ENCODE data around the gene DSPP. TPM values are rescaled to one million over a fixed set of nuclear protein-coding genes. Genes with fewer than 3 reads are reported as not detected.

The DSPP gene
- total RNA-seq, 1 donor = not detected

GRCh38 chr4:87584222-87584908, 24.0 kb upstream of the DSPP start:
- no peak for DNase-seq (ENCODE audit: low read depth)
- TF ChIP-seq, protein P1, sequence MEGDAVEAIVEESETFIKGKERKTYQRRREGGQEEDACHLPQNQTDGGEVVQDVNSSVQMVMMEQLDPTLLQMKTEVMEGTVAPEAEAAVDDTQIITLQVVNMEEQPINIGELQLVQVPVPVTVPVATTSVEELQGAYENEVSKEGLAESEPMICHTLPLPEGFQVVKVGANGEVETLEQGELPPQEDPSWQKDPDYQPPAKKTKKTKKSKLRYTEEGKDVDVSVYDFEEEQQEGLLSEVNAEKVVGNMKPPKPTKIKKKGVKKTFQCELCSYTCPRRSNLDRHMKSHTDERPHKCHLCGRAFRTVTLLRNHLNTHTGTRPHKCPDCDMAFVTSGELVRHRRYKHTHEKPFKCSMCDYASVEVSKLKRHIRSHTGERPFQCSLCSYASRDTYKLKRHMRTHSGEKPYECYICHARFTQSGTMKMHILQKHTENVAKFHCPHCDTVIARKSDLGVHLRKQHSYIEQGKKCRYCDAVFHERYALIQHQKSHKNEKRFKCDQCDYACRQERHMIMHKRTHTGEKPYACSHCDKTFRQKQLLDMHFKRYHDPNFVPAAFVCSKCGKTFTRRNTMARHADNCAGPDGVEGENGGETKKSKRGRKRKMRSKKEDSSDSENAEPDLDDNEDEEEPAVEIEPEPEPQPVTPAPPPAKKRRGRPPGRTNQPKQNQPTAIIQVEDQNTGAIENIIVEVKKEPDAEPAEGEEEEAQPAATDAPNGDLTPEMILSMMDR (IDR thresholded peaks at IDR 0.05; ENCODE audit: insufficient read depth, low read length) = no peak
- no peak overlapping the region for H3K4me3 ChIP-seq (ENCODE audit: low read depth, low read length)

DNA sequence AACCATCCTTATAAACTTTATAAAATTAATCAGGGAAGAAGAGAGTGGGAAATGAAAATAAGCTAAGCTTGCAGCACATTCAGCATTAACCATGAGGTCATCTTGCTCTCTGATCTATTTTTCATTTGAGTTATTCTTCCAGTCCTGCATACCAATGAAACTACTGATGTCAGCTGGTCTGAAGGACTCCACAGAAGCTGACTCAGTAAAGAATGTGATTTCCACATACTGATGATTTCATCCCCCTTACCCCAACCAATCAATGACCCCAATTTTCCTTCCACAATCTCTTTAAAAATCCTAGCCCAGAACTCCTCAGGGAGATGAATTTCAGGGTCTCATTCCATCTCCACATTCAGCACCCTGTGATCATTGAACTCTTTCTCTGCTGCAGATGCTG, 18.8 kb upstream of the DSPP start:
- no peak overlapping the region for H3K4me3 ChIP-seq (ENCODE audit: low read depth, low read length)
- DNase-seq (ENCODE audit: low read depth) = peak; percentile 86
- TF ChIP-seq, protein P1 (IDR thresholded peaks at IDR 0.05; ENCODE audit: insufficient read depth, low read length) = no peak

DNA sequence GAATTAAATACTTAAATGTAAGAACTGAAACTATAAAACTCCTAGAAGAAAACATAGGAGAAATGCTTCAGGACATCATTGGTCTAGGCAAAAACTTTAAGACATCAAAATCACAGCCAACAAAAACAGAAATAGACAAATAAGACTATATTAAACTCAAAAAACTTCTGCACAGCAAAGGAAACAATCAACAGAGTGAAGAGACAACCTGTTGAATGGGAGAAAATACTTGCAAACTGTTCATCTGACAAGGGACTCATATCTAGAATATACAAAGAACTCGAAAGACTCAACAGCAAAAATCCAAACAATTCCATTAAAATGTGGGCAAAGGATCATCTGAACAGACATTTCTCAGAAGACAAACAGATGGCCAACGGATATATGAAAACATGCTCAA, 16.2 kb upstream of the DSPP start:
- no peak overlapping the region for H3K4me3 ChIP-seq (ENCODE audit: low read depth, low read length)
- DNase-seq (ENCODE audit: low read depth) = no peak
- TF ChIP-seq, protein P1 (IDR thresholded peaks at IDR 0.05; ENCODE audit: insufficient read depth, low read length) = no peak

DNA sequence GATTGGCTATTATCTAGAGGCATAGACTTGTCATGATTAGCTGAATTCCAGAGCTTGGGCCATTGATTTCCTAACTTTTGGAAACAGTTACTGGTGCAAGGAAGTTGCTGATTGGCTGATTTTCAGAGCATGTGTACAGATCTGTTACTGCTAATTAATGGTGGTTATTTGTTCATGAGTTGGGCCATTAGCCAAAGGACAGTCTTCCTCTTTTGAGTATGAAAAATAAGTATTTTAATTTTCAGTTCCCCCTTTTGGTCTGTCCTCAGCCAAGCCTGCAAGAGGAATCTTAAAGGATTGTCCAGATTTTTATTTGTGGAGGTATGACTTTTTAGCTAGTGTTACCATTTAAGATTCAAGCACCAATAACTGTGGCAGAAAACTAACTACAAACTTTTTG, 7.0 kb upstream of the DSPP start:
- TF ChIP-seq, protein P1 (IDR thresholded peaks at IDR 0.05; ENCODE audit: insufficient read depth, low read length) = no peak
- no peak for DNase-seq (ENCODE audit: low read depth)
- no peak overlapping the region for H3K4me3 ChIP-seq (ENCODE audit: low read depth, low read length)

DNA sequence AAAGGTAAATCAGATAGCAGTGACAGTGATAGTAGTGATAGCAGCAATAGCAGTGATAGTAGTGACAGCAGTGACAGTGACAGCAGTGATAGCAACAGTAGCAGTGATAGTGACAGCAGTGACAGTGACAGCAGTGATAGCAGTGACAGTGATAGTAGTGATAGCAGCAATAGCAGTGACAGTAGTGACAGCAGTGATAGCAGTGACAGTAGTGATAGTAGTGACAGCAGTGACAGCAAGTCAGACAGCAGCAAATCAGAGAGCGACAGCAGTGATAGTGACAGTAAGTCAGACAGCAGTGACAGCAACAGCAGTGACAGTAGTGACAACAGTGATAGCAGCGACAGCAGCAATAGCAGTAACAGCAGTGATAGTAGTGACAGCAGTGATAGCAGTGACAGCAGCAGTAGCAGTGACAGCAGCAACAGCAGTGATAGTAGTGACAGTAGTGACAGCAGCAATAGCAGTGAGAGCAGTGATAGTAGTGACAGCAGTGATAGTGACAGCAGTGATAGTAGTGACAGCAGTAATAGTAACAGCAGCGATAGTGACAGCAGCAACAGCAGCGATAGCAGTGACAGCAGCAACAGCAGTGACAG, 6.1 kb downstream of the DSPP start:
- H3K4me3 ChIP-seq (ENCODE audit: low read depth, low read length) = no peak overlapping the region
- TF ChIP-seq, protein P1 (IDR thresholded peaks at IDR 0.05; ENCODE audit: insufficient read depth, low read length) = no peak
- no peak for DNase-seq (ENCODE audit: low read depth)

- no peak overlapping the region for H3K4me3 ChIP-seq (ENCODE audit: low read depth, low read length)
- DNase-seq (ENCODE audit: low read depth) = no peak
- TF ChIP-seq, protein P1 (IDR thresholded peaks at IDR 0.05; ENCODE audit: insufficient read depth, low read length) = no peak
Observed at GRCh38 chr4:87616268-87616667, 7.9 kb downstream of the DSPP start.

All from fibroblast of the aortic adventitia (primary cell).